Mucosa of rectum (tissue), 2 donors: ENCODE data around the gene NBPF20.
A peak's percentile ranks its signal among the peaks of the same experiment; 100 is the strongest.
"Not testable (repeated sequence)": the region's sequence is repeated elsewhere in the genome, so short reads cannot be mapped to it uniquely, and the experiment has no call there.

Experiments
- H3K27ac ChIP-seq, 2 donors: one replicate each; pipeline ENCODE4 v1.7.0; 2013; ENCODE audit warnings: inconsistent platforms in 2 of 2, low read depth in 2 of 2, low read length in 2 of 2
- H3K27me3 ChIP-seq, 2 donors: one replicate each; pipeline ENCODE4 v1.7.0; 2013; ENCODE audit warnings: low read length in 2 of 2; ENCODE audit not compliant: control insufficient read depth in 2 of 2, insufficient read depth in 2 of 2
- H3K36me3 ChIP-seq, 2 donors: one replicate each; pipeline ENCODE4 v1.7.0; 2013; ENCODE audit warnings: low read length in 2 of 2; ENCODE audit not compliant: control insufficient read depth in 2 of 2, insufficient read depth in 2 of 2
- H3K4me1 ChIP-seq, 2 donors: one replicate each; pipeline ENCODE4 v1.7.0; 2013; ENCODE audit warnings: low read length in 2 of 2, mild to moderate bottlenecking in 1 of 2; ENCODE audit not compliant: control insufficient read depth in 2 of 2, insufficient read depth in 2 of 2
- H3K4me3 ChIP-seq, 2 donors: one replicate each; pipeline ENCODE4 v1.7.0; 2013; ENCODE audit warnings: low read length in 2 of 2
- H3K9ac ChIP-seq, 2 donors: one replicate each; pipeline ENCODE4 v1.7.0; 2013; ENCODE audit warnings: low read length in 2 of 2, low read depth in 1 of 2, mild to moderate bottlenecking in 1 of 2
- H3K9me3 ChIP-seq, 2 donors: one replicate each; pipeline ENCODE4 v1.7.0; 2013; ENCODE audit warnings: low read length in 2 of 2; ENCODE audit not compliant: control insufficient read depth in 2 of 2
- donor health status: healthy.
- donor health status: Normal muscosa, but diverticular disease.

NBPF20 gene

GRCh38 chr1:145425436-145426029, at the start of gene NBPF20:
NBPF20 (minus strand) TSS chr1:145425603; CDS start chr1:145405272, 20,331 bp downstream.
- H3K27me3 ChIP-seq: peaks cover 7 to 8% of the 10 kb centered on the region in 2 donors

GRCh38 chr1:145474837-145475368, 49.5 kb upstream of the NBPF20 start:
- H3K4me3 ChIP-seq, H3K27ac ChIP-seq, H3K9me3 ChIP-seq, H3K36me3 ChIP-seq, H3K9ac ChIP-seq, H3K4me1 ChIP-seq, H3K27me3 ChIP-seq: not testable (repeated sequence)

More at GRCh38 chr1:145425436-145426029, at the start of gene NBPF20:
- peak within 1 kb of the TSS in 1 of 2 donors; percentile 16 for H3K27ac ChIP-seq
- no peaks in the 10 kb centered on the region for H3K36me3 ChIP-seq
- peak within 1 kb of the TSS; percentile 59 to 78 for H3K4me3 ChIP-seq
- H3K4me1 ChIP-seq: peaks cover 0 to 4% of the 10 kb centered on the region in 2 donors
- peak within 1 kb of the TSS; percentile 47 to 60 for H3K9ac ChIP-seq
- H3K9me3 ChIP-seq: no peaks in the 10 kb centered on the region

GRCh38 chr1:145472731-145473130, 47.3 kb upstream of the NBPF20 start:
- H3K9me3 ChIP-seq, H3K36me3 ChIP-seq, H3K9ac ChIP-seq, H3K4me1 ChIP-seq, H3K27me3 ChIP-seq, H3K27ac ChIP-seq, H3K4me3 ChIP-seq: not testable (repeated sequence)

GRCh38 chr1:145471365-145471764, 46.0 kb upstream of the NBPF20 start:
- not testable (repeated sequence) for H3K9me3 ChIP-seq, H3K4me3 ChIP-seq, H3K4me1 ChIP-seq, H3K27ac ChIP-seq, H3K36me3 ChIP-seq, H3K27me3 ChIP-seq, H3K9ac ChIP-seq

GRCh38 chr1:145465405-145466144, 40.2 kb upstream of the NBPF20 start:
- not testable (repeated sequence) for H3K9me3 ChIP-seq, H3K36me3 ChIP-seq, H3K4me1 ChIP-seq, H3K27me3 ChIP-seq
- peak overlapping the region in 1 of 2 donors; percentile 47 for H3K9ac ChIP-seq
- H3K4me3 ChIP-seq: peak overlapping the region; percentile 53 to 62
- H3K27ac ChIP-seq: peak overlapping the region in 1 of 2 donors; percentile 29

GRCh38 chr1:145464708-145465336, 39.4 kb upstream of the NBPF20 start:
- not testable (repeated sequence) for H3K9me3 ChIP-seq, H3K9ac ChIP-seq, H3K27ac ChIP-seq, H3K4me1 ChIP-seq, H3K36me3 ChIP-seq, H3K27me3 ChIP-seq
- H3K4me3 ChIP-seq: peak overlapping the region; percentile 53 to 62

- not testable (repeated sequence) for H3K4me3 ChIP-seq, H3K27me3 ChIP-seq, H3K9me3 ChIP-seq, H3K9ac ChIP-seq, H3K36me3 ChIP-seq, H3K4me1 ChIP-seq, H3K27ac ChIP-seq
Measured at GRCh38 chr1:145464017-145464416, 38.6 kb upstream of the NBPF20 start.

GRCh38 chr1:145460684-145461083, 35.3 kb upstream of the NBPF20 start:
- not testable (repeated sequence) for H3K36me3 ChIP-seq, H3K4me3 ChIP-seq, H3K9me3 ChIP-seq, H3K27ac ChIP-seq, H3K27me3 ChIP-seq, H3K9ac ChIP-seq, H3K4me1 ChIP-seq

- not testable (repeated sequence) for H3K27me3 ChIP-seq, H3K9ac ChIP-seq, H3K27ac ChIP-seq, H3K36me3 ChIP-seq, H3K9me3 ChIP-seq, H3K4me1 ChIP-seq, H3K4me3 ChIP-seq
Measured at GRCh38 chr1:145460048-145460447, 34.6 kb upstream of the NBPF20 start.

GRCh38 chr1:145459591-145459990, 34.2 kb upstream of the NBPF20 start:
- not testable (repeated sequence) for H3K36me3 ChIP-seq, H3K27ac ChIP-seq, H3K9me3 ChIP-seq, H3K4me3 ChIP-seq, H3K9ac ChIP-seq, H3K4me1 ChIP-seq, H3K27me3 ChIP-seq
